T-cell (primary cell): ENCODE measurements around the gene CBX1. TPM values are rescaled to one million over a fixed set of nuclear protein-coding genes. Genes with fewer than 3 reads are reported as not detected.
A peak's percentile ranks its signal among the peaks of the same experiment; 100 is the strongest.

Source experiments
- ATAC-seq, 4 experiments: fragments of 200-7000 bp in 3 of 4; fragments of 150-1000 bp in 1 of 4; cut with Tn5 transposase; replicated peaks in 1 of 4; 1 replicate in 3 of 4; 2 replicates in 1 of 4; pipeline ENCODE4 v1.10.0; 2021; ENCODE audit warnings: moderate library complexity in 3 of 4, mild to moderate bottlenecking in 2 of 4, moderate number of reproducible peaks in 1 of 4
- CTCF ChIA-PET, 2 donors: fragments of 300-600 bp; sonication (Branson Sonifier 250); formaldehyde crosslinking; loops; one replicate each; lab custom pipeline; 2022; ENCODE audit warnings: antibody characterized with exemption in 2 of 2; lab: Charles Lee
- POLR2A ChIA-PET, 2 donors: fragments of 300-600 bp; sonication (Branson Sonifier 250); formaldehyde crosslinking; loops; one replicate each; lab custom pipeline; 2022; ENCODE audit warnings: antibody characterized with exemption in 2 of 2; lab: Charles Lee
- DNase-seq, 35 experiments: peaks; one replicate each; pipeline versions ENCODE4 v3.0.0 to v3.0.0-alpha.2; 2013 to 2023
- H3K27ac ChIP-seq: one replicate; pipeline ENCODE4 v1.5.1; 2013; ENCODE audit warnings: low read length
- H3K27me3 ChIP-seq, 2 experiments: replicated peaks in 1 of 2; 1 replicate in 1 of 2; 2 replicates in 1 of 2; pipeline versions ENCODE4 v1.6.1 to v1.7.0; 2013; ENCODE audit warnings: low read length in 1 of 2, mixed read lengths in 1 of 2; ENCODE audit not compliant: control insufficient read depth in 2 of 2, insufficient read depth in 2 of 2; ENCODE audit errors: extremely low read depth in 1 of 2
- H3K36me3 ChIP-seq, 2 donors: 1 replicate in 1 of 2; 2 replicates in 1 of 2; pipeline versions ENCODE4 v1.6.1 to v1.7.0; 2013; ENCODE audit warnings: low read length in 1 of 2; ENCODE audit not compliant: control insufficient read depth in 2 of 2, insufficient read depth in 1 of 2; ENCODE audit errors: extremely low read depth in 1 of 2
- H3K4me1 ChIP-seq, 2 experiments: 1 replicate in 1 of 2; 2 replicates in 1 of 2; pipeline versions ENCODE4 v1.6.1 to v1.7.0; 2013; ENCODE audit warnings: low read length in 2 of 2, mixed read lengths in 1 of 2; ENCODE audit not compliant: insufficient read depth in 2 of 2, control insufficient read depth in 1 of 2; ENCODE audit errors: extremely low read depth in 1 of 2
- H3K4me3 ChIP-seq, 2 donors: 1 replicate in 1 of 2; 2 replicates in 1 of 2; pipeline versions ENCODE4 v1.5.1 to v1.7.0; 2013; ENCODE audit warnings: mild to moderate bottlenecking in 2 of 2, low read length in 1 of 2, moderate library complexity in 1 of 2; ENCODE audit not compliant: control insufficient read depth in 1 of 2; ENCODE audit errors: extremely low read depth in 1 of 2
- H3K9me3 ChIP-seq: 2 replicates; pipeline ENCODE4 v1.7.0; 2013
- H3K27ac Mint-ChIP-seq, 2 donors: one replicate each; pipeline ENCODE4 v1.8.0; 2020 to 2021; ENCODE audit warnings: mild to moderate bottlenecking in 2 of 2, mixed read lengths in 2 of 2
- H3K27me3 Mint-ChIP-seq, 2 donors: one replicate each; pipeline ENCODE4 v1.8.0; 2021 to 2022; ENCODE audit warnings: mixed read lengths in 2 of 2
- H3K36me3 Mint-ChIP-seq: one replicate; pipeline ENCODE4 v1.8.0; 2021; ENCODE audit warnings: mixed read lengths
- H3K4me1 Mint-ChIP-seq, 3 donors: one replicate each; pipeline ENCODE4 v1.8.0; 2020 to 2022; ENCODE audit warnings: mixed read lengths in 3 of 3, mild to moderate bottlenecking in 1 of 3
- H3K4me3 Mint-ChIP-seq, 3 donors: one replicate each; pipeline ENCODE4 v1.8.0; 2020 to 2022; ENCODE audit warnings: mild to moderate bottlenecking in 3 of 3, mixed read lengths in 3 of 3, moderate library complexity in 3 of 3
- H3K9me3 Mint-ChIP-seq, 3 donors: one replicate each; pipeline ENCODE4 v1.8.0; 2020 to 2022; ENCODE audit warnings: mixed read lengths in 3 of 3
- WGBS: methylation state at CpG from one replicate; pipeline ENCODE4 v1.1.5; 2013; ENCODE audit warnings: missing lambda C conversion rate; ENCODE audit not compliant: insufficient coverage; 5-methylcytosine and 5-hydroxymethylcytosine counted together
- total RNA-seq, 35 experiments: library from RNA in 6 of 35; stranded (reverse) in 6 of 35; fragments of 120-200 nt in 1 of 35; gene quantifications; one replicate each; pipeline versions ENCODE4 v1.2.1 to v1.2.4 and lab custom pipeline; 2013 to 2026

CBX1 gene
- total RNA-seq, 5 donors from 2014 or later (not counting 1 experiment from before 2014, with no cell fraction given) = 19.6 to 32.4 (median 30.7) TPM

- Mint-ChIP-seq H3K27me3 (no peaks in the 10 kb centered on the region), H3K9me3 (no peaks in the 10 kb centered on the region), H3K27ac (peak overlapping the region in 1 of 2 donors; percentile 55), H3K36me3 (no peaks in the 10 kb centered on the region), H3K4me3 (peak overlapping the region in 1 of 3 donors; percentile 94), H3K4me1 (peaks cover 49 to 70% (median 49%) of the 10 kb centered on the region in 3 donors)
- WGBS = 11% methylated on average over 8 of the region's 14 CpGs
- ChIA-PET POLR2A (interaction anchor here (0.6 to 0.7 kb wide), 2 partner anchors 55 to 987 kb away, joined by 4 read pairs; no protein-coding TSS in a partner anchor), CTCF (interaction anchor here in 1 of 2 donors (2.1 kb wide), 1 partner anchor 77 kb away, joined by 6 read pairs; no protein-coding TSS in a partner anchor)
- no peaks in the 10 kb centered on the region for H3K9me3 ChIP-seq
- no peaks in the 10 kb centered on the region for H3K36me3 ChIP-seq
- no peak for ATAC-seq
- peaks cover 13 to 48% of the 10 kb centered on the region in 2 experiments for H3K4me1 ChIP-seq
- peak in 20 of 35 experiments; percentile 8 to 46 (median 24) for DNase-seq
- H3K27me3 ChIP-seq = peaks cover 0 to 2% of the 10 kb centered on the region in 2 experiments
- H3K27ac ChIP-seq = peak overlapping the region; percentile 6
- H3K4me3 ChIP-seq = no peak overlapping the region
Measured at GRCh38 chr17:48102798-48103715, 1.8 kb upstream of the CBX1 start.

DNA sequence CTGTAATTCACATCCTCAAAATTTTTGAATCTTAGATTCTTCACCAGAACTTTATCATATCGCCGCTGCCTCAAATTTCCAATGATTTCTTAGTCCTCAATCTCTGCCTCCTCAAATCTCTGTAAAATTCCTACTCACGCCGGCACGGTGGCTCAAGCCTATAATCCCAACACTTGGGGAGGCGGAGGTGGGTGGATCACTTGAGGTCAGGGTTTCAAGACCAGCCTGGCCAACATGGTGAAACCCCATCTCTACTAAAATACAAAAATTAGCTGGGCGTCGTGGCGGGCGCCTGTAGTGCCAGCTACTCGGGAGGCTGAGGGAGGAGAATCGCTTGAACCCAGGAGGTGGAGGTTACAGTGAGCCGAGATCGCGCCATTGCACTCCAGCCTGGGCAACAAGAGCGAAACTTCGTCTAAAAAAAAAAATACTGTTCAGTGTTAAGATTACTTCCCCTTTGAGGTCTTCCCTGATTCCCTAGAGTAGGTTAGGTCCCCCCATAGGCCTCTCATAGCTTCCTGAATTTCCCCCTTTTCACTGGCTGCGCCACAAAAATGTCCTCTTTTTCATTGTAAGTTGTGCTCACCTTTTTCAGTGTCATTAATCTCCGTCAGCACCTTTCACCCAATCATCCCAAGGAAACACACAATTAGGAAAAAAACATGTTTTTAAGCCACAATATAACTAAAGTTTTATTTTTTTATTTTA lies 919 bp upstream of the CBX1 start:
- Mint-ChIP-seq H3K27me3 (no peaks in the 10 kb centered on the region), H3K4me3 (peak overlapping the region; percentile 71 to 94 (median 91)), H3K36me3 (no peaks in the 10 kb centered on the region), H3K9me3 (no peaks in the 10 kb centered on the region), H3K4me1 (peaks cover 47 to 66% (median 50%) of the 10 kb centered on the region in 3 donors), H3K27ac (peak overlapping the region; percentile 50 to 72)
- no peak for ATAC-seq
- Histone ChIP-seq H3K4me3 (peak overlapping the region in 1 of 2 donors; percentile 67), H3K4me1 (peaks cover 9 to 46% of the 10 kb centered on the region in 2 experiments), H3K9me3 (no peaks in the 10 kb centered on the region), H3K27me3 (peaks cover 0 to 2% of the 10 kb centered on the region in 2 experiments), H3K27ac (peak overlapping the region; percentile 3), H3K36me3 (no peaks in the 10 kb centered on the region)
- CTCF ChIA-PET = interaction anchor here in 1 of 2 donors (0.6 to 2.1 kb wide), 2 partner anchors 66 to 76 kb away, joined by 3 to 6 read pairs; no protein-coding TSS in a partner anchor
- POLR2A ChIA-PET = interaction anchor here in 1 of 2 donors (0.7 kb wide), 1 partner anchor 988 kb away, joined by 4 read pairs; no protein-coding TSS in a partner anchor
- WGBS = no CpG with 5 or more reads among the region's 19 CpGs
- DNase-seq = no peak

- WGBS = 3% methylated on average over 23 of the region's 23 CpGs
- Histone ChIP-seq H3K27me3 (peaks cover 0 to 2% of the 10 kb centered on the region in 2 experiments), H3K9me3 (no peaks in the 10 kb centered on the region), H3K4me1 (peaks cover 5 to 38% of the 10 kb centered on the region in 2 experiments), H3K36me3 (peaks cover 0 to 1% of the 10 kb centered on the region in 2 donors), H3K4me3 (peak overlapping the region; percentile 67 to 82), H3K27ac (peak overlapping the region; percentile 12)
- ATAC-seq (no peak), DNase-seq (peak in 1 of 35 experiments; percentile 7)
- Mint-ChIP-seq H3K27me3 (no peaks in the 10 kb centered on the region), H3K4me3 (peak overlapping the region; percentile 89 to 94 (median 91)), H3K27ac (peak overlapping the region; percentile 44 to 82), H3K9me3 (no peaks in the 10 kb centered on the region), H3K4me1 (peaks cover 42 to 58% (median 48%) of the 10 kb centered on the region in 3 donors), H3K36me3 (no peaks in the 10 kb centered on the region)
- CTCF ChIA-PET = interaction anchor here in 1 of 2 donors (1.6 kb wide), 1 partner anchor 8 kb away, joined by 6 read pairs; no protein-coding TSS in a partner anchor
- POLR2A ChIA-PET = interaction anchor here in 1 of 2 donors (0.6 kb wide), 2 partner anchors 8 to 15 kb away, joined by 3 to 5 read pairs; no protein-coding TSS in a partner anchor
Measured at GRCh38 chr17:48100591-48101011, 677 bp downstream of the CBX1 start.

- Histone ChIP-seq H3K27me3 (peaks cover 0 to 2% of the 10 kb centered on the region in 2 experiments), H3K27ac (no peak overlapping the region), H3K36me3 (peaks cover 0 to 4% of the 10 kb centered on the region in 2 donors), H3K4me3 (peak overlapping the region; percentile 67 to 82), H3K9me3 (no peaks in the 10 kb centered on the region), H3K4me1 (peaks cover 5 to 38% of the 10 kb centered on the region in 2 experiments)
- ChIA-PET CTCF (interaction anchor here in 1 of 2 donors (1.1 to 1.6 kb wide), 2 partner anchors 8 to 20 kb away, joined by 3 to 6 read pairs; no protein-coding TSS in a partner anchor), POLR2A (interaction anchor here in 1 of 2 donors (0.6 to 0.9 kb wide), 3 partner anchors 8 to 17 kb away, joined by 3 to 5 read pairs (median 3); no protein-coding TSS in a partner anchor)
- Mint-ChIP-seq H3K27ac (no peak overlapping the region), H3K9me3 (no peaks in the 10 kb centered on the region), H3K27me3 (no peaks in the 10 kb centered on the region), H3K4me1 (peaks cover 44 to 58% (median 50%) of the 10 kb centered on the region in 3 donors), H3K36me3 (no peaks in the 10 kb centered on the region), H3K4me3 (peak overlapping the region; percentile 89 to 94 (median 91))
- ATAC-seq (no peak), DNase-seq (no peak)
- 63% methylated on average over 5 of the region's 10 CpGs for WGBS
Measured at GRCh38 chr17:48100160-48100559, 1.1 kb downstream of the CBX1 start.

GRCh38 chr17:48095611-48096010 lies 5.7 kb downstream of the CBX1 start:
- peaks cover 11% of the 10 kb centered on the region for H3K36me3 Mint-ChIP-seq
- H3K27ac ChIP-seq = no peak overlapping the region
- no peak overlapping the region for H3K4me3 ChIP-seq
- WGBS = 93% methylated on average over 3 of the region's 4 CpGs
- no peaks in the 10 kb centered on the region for H3K9me3 ChIP-seq
- CTCF ChIA-PET = interaction anchor here in 1 of 2 donors (1.4 kb wide), 1 partner anchor 15 kb away, joined by 3 read pairs; no protein-coding TSS in a partner anchor
- peaks cover 20 to 31% (median 26%) of the 10 kb centered on the region in 3 donors for H3K4me1 Mint-ChIP-seq
- no peak overlapping the region for H3K27ac Mint-ChIP-seq
- H3K4me3 Mint-ChIP-seq = no peak overlapping the region
- no peaks in the 10 kb centered on the region for H3K9me3 Mint-ChIP-seq
- peaks cover 0 to 6% of the 10 kb centered on the region in 2 donors for H3K36me3 ChIP-seq
- H3K27me3 ChIP-seq = peaks cover 0 to under 1% of the 10 kb centered on the region in 2 experiments
- ATAC-seq (no peak), DNase-seq (no peak)
- peaks cover 3 to 10% of the 10 kb centered on the region in 2 experiments for H3K4me1 ChIP-seq
- no peaks in the 10 kb centered on the region for H3K27me3 Mint-ChIP-seq
- POLR2A ChIA-PET = no interaction called here
